GM12865 (cell line): ENCODE measurements around the gene KCNAB1.

ENCODE experiments used
- DNase-seq: peaks from one replicate; pipeline ENCODE4 v3.0.0; 2010; ENCODE audit warnings: low read depth
- H3K4me3 ChIP-seq: 2 replicates; pipeline ENCODE4 v1.5.1; 2011; ENCODE audit warnings: mild to moderate bottlenecking, low read depth, low read length, control low read depth
- CTCF ChIP-seq: IDR thresholded peaks from 2 replicates; pipeline ENCODE4 v1.5.1; 2011; ENCODE audit warnings: low read length, control low read depth, low read depth, inconsistent platforms; ENCODE audit not compliant: insufficient read depth; ENCODE audit errors: missing control alignments

The KCNAB1 gene

GRCh38 chr3:156246961-156247725 lies 126.8 kb downstream of the KCNAB1 start:
- H3K4me3 ChIP-seq: no peak overlapping the region
- TF ChIP-seq CTCF: no peak
- no peak for DNase-seq

GRCh38 chr3:156250550-156250949 lies 130.2 kb downstream of the KCNAB1 start:
- H3K4me3 ChIP-seq: no peak overlapping the region
- no peak for TF ChIP-seq CTCF
- DNase-seq: no peak

GRCh38 chr3:156251424-156251823 lies 131.0 kb downstream of the KCNAB1 start:
- H3K4me3 ChIP-seq: no peak overlapping the region
- TF ChIP-seq CTCF: no peak
- no peak for DNase-seq

- no peak overlapping the region for H3K4me3 ChIP-seq
- DNase-seq: no peak
- TF ChIP-seq CTCF: no peak
Observed at GRCh38 chr3:156252656-156253055, 132.3 kb downstream of the KCNAB1 start.

- H3K4me3 ChIP-seq: no peak overlapping the region
- TF ChIP-seq CTCF: no peak
- DNase-seq: peak; percentile 58
Observed at GRCh38 chr3:156253150-156253549, 132.8 kb downstream of the KCNAB1 start.

GRCh38 chr3:156256256-156256655 lies 135.9 kb downstream of the KCNAB1 start:
- DNase-seq: no peak
- no peak for TF ChIP-seq CTCF
- H3K4me3 ChIP-seq: no peak overlapping the region

- no peak for TF ChIP-seq CTCF
- DNase-seq: no peak
- no peak overlapping the region for H3K4me3 ChIP-seq
Observed at GRCh38 chr3:156256945-156257344, 136.6 kb downstream of the KCNAB1 start.
